Activated CD4-positive, alpha-beta memory T cell treated with anti-CD3 and anti-CD28 coated beads for 36 hours (primary cell): ENCODE measurements around the gene CYREN. TPM values are rescaled to one million over a fixed set of nuclear protein-coding genes. Genes with fewer than 3 reads are reported as not detected.
A peak's percentile ranks its signal among the peaks of the same experiment; 100 is the strongest.

Experiments used
- CTCF ChIA-PET: fragments of 350-600 bp; sonication (Branson Sonifier 250); formaldehyde crosslinking; loops from one replicate; lab custom pipeline; 2021; ENCODE audit warnings: antibody characterized with exemption, inconsistent platforms; lab: Charles Lee
- POLR2A ChIA-PET: fragments of 350-600 bp; sonication (Branson Sonifier 250); formaldehyde crosslinking; loops from one replicate; lab custom pipeline; 2021; ENCODE audit warnings: antibody characterized with exemption; lab: Charles Lee
- DNase-seq: peaks from one replicate; pipeline ENCODE4 v3.0.0-alpha.2; 2020
- H3K27ac Mint-ChIP-seq: one replicate; pipeline ENCODE4 v1.8.0; 2021; ENCODE audit warnings: mixed read lengths
- H3K27me3 Mint-ChIP-seq: one replicate; pipeline ENCODE4 v1.8.0; 2021; ENCODE audit warnings: mixed read lengths
- H3K36me3 Mint-ChIP-seq: one replicate; pipeline ENCODE4 v1.8.0; 2021; ENCODE audit warnings: mixed read lengths
- H3K4me1 Mint-ChIP-seq: one replicate; pipeline ENCODE4 v1.8.0; 2021; ENCODE audit warnings: low read depth, mixed read lengths
- H3K4me3 Mint-ChIP-seq: one replicate; pipeline ENCODE4 v1.8.0; 2021; ENCODE audit warnings: mild to moderate bottlenecking, mixed read lengths
- H3K9me3 Mint-ChIP-seq: one replicate; pipeline ENCODE4 v1.8.0; 2021; ENCODE audit warnings: mixed read lengths
- intact Hi-C: fragments of 100-400 bp; cut with micrococcal nuclease; formaldehyde crosslinking; loops from one replicate; pipeline ENCODE4 v1.15.1; 2023
- total RNA-seq, 2 experiments: library from RNA; stranded (reverse); gene quantifications; one replicate each; pipeline ENCODE4 v1.2.3, GENCODE V29; 2021

CYREN gene
- total RNA-seq, 2 experiments from 2014 or later: 41.6 to 43.6 TPM

DNA sequence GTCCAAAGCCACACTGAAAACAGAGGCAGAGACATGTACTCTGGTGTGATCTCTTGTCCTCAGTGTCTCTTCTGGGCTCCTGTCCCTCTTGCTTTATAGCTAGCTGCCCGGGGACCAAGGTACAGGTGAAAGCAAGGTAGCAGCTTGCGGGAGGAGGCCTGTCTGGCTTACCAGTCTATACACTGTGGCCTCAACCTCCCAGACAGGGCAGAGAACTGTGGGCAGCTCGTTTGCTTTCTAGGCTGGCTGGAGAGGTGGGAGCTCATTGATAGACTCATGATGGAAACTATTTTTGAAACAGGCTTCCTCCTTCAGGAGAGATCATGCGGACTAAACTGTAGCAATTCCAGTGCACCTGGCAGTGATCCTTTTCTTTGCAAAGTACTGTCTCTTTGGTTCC lies 4.6 kb downstream of the CYREN start:
- H3K27me3 Mint-ChIP-seq: no peaks in the 10 kb centered on the region
- H3K36me3 Mint-ChIP-seq: peaks cover 66% of the 10 kb centered on the region
- H3K9me3 Mint-ChIP-seq: peaks cover 9% of the 10 kb centered on the region
- ChIA-PET CTCF (interaction anchor here (2.3 kb wide), 1 partner anchor 18 kb away, joined by 5 read pairs; the partner anchor contains the start of gene TMEM140), POLR2A (interaction anchor here (2.1 kb wide), 1 partner anchor 19 kb away, joined by 12 read pairs; the partner anchor contains the start of gene TMEM140)
- DNase-seq: no peak
- intact Hi-C loops: loop anchor here (5.0 to 10.0 kb wide), 3 partner anchors 431 to 851 kb away; partner anchors contain the start of gene SLC35B4
- H3K4me3 Mint-ChIP-seq: no peak overlapping the region
- peaks cover 41% of the 10 kb centered on the region for H3K4me1 Mint-ChIP-seq
- H3K27ac Mint-ChIP-seq: peak overlapping the region; percentile 58

DNA sequence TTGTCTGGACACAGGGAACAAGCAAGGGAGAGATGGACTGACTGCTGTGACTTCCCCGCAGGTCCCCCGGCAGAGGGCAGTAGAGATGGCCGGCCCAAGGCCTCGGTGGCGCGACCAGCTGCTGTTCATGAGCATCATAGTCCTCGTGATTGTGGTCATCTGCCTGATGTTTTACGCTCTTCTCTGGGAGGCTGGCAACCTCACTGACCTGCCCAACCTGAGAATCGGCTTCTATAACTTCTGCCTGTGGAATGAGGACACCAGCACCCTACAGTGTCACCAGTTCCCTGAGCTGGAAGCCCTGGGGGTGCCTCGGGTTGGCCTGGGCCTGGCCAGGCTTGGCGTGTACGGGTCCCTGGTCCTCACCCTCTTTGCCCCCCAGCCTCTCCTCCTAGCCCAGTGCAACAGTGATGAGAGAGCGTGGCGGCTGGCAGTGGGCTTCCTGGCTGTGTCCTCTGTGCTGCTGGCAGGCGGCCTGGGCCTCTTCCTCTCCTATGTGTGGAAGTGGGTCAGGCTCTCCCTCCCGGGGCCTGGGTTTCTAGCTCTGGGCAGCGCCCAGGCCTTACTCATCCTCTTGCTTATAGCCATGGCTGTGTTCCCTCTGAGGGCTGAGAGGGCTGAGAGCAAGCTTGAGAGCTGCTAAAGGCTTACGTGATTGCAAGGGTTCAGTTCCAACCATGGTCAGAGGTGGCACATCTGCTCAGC lies 6.0 kb downstream of the CYREN start:
- CTCF ChIA-PET: interaction anchor here (1.6 to 2.3 kb wide), 2 partner anchors 16 to 179 kb away, joined by 4 to 5 read pairs; partner anchors contain the start of genes AGBL3 and TMEM140
- Mint-ChIP-seq H3K27ac (peak overlapping the region; percentile 71), H3K36me3 (peaks cover 71% of the 10 kb centered on the region), H3K4me1 (peaks cover 49% of the 10 kb centered on the region), H3K27me3 (no peaks in the 10 kb centered on the region), H3K4me3 (no peak overlapping the region), H3K9me3 (peaks cover 9% of the 10 kb centered on the region)
- no peak for DNase-seq
- intact Hi-C loops: loop anchor here (5.0 to 10.0 kb wide), 3 partner anchors 430 to 850 kb away; partner anchors contain the start of gene SLC35B4
- POLR2A ChIA-PET: interaction anchor here (2.1 kb wide), 1 partner anchor 17 kb away, joined by 12 read pairs; the partner anchor contains the start of gene TMEM140

- Mint-ChIP-seq H3K27ac (peak overlapping the region; percentile 85), H3K36me3 (peaks cover 58% of the 10 kb centered on the region), H3K9me3 (peaks cover 9% of the 10 kb centered on the region), H3K27me3 (no peaks in the 10 kb centered on the region), H3K4me3 (no peak overlapping the region), H3K4me1 (peaks cover 34% of the 10 kb centered on the region)
- CTCF ChIA-PET: interaction anchor here (0.6 to 2.7 kb wide), 3 partner anchors 7 to 176 kb away, joined by 3 to 27 read pairs (median 4); partner anchors contain the start of genes AGBL3 and CYREN
- DNase-seq: no peak
- POLR2A ChIA-PET: interaction anchor here (0.7 kb wide), 1 partner anchor 15 kb away, joined by 3 read pairs; the partner anchor contains the start of gene TMEM140
- intact Hi-C loops: loop anchor here (10.0 kb wide), 2 partner anchors 428 to 848 kb away; partner anchors contain the start of gene SLC35B4
These were observed 8.0 kb downstream of the CYREN start for GRCh38 chr7:135162382-135163001.

- Mint-ChIP-seq H3K4me3 (no peak overlapping the region), H3K36me3 (peaks cover 59% of the 10 kb centered on the region), H3K27me3 (no peaks in the 10 kb centered on the region), H3K4me1 (peaks cover 28% of the 10 kb centered on the region), H3K27ac (peak overlapping the region; percentile 85), H3K9me3 (peaks cover 17% of the 10 kb centered on the region)
- POLR2A ChIA-PET: interaction anchor here (1.9 kb wide), 1 partner anchor 14 kb away, joined by 14 read pairs; the partner anchor contains the start of gene TMEM140
- CTCF ChIA-PET: interaction anchor here (2.7 kb wide), 1 partner anchor 8 kb away, joined by 27 read pairs; the partner anchor contains the start of gene CYREN
- intact Hi-C loops: loop anchor here (10.0 kb wide), 2 partner anchors 427 to 847 kb away; partner anchors contain the start of gene SLC35B4
- DNase-seq: no peak
These were observed 8.8 kb downstream of the CYREN start for GRCh38 chr7:135161669-135162068.

- ChIA-PET POLR2A (interaction anchor here (1.8 to 1.9 kb wide), 3 partner anchors 8 to 13 kb away, joined by 4 to 14 read pairs (median 7); partner anchors contain the start of genes CYREN and TMEM140), CTCF (interaction anchor here (1.4 to 2.7 kb wide), 2 partner anchors 9 to 13 kb away, joined by 5 to 27 read pairs; partner anchors contain the start of genes CYREN and TMEM140)
- Mint-ChIP-seq H3K36me3 (peaks cover 59% of the 10 kb centered on the region), H3K27me3 (no peaks in the 10 kb centered on the region), H3K27ac (peak overlapping the region; percentile 85), H3K4me3 (no peak overlapping the region), H3K9me3 (peaks cover 23% of the 10 kb centered on the region), H3K4me1 (peaks cover 28% of the 10 kb centered on the region)
- intact Hi-C loops: loop anchor here (1.0 to 10.0 kb wide), 4 partner anchors 8 to 846 kb away; partner anchors contain the start of genes SLC35B4 and TMEM140
- DNase-seq: no peak
These were observed 9.5 kb downstream of the CYREN start for GRCh38 chr7:135160858-135161653.

DNA sequence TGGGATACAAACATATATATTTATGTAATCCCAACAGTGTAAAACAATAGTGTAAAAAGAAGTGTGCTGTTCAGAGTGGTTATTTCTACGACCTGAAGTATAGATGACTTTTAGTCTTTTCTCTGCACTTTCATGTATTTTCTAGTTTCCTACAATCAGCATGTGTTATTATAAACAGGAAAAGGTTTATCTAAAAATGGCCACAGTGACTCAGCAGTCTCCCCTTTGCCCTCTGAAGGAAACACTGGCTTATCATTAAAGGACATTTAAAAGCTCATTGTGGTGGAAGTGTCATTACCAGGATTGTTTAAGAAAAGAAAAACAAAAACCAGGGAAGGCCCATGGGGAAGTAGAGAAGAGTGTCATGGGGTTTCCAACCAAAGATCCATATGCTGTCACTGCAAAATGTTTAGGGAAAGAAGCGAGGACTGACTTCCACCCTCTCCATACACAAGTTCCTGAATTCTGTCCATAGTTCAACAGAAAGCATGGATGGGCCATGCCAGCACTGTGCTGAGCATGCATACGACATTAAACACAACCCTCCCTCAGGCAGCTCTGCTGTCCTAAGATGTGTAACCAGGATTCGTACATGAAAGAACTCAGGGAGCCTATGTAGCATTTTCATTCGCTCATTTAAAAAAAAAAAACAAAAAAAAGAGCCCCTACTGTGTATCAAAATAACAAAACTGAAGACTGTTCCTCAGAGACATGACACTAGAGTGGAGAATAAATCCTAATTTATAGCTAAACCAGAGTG lies 10.2 kb downstream of the CYREN start:
- Mint-ChIP-seq H3K4me3 (no peak overlapping the region), H3K27me3 (no peaks in the 10 kb centered on the region), H3K9me3 (peaks cover 31% of the 10 kb centered on the region), H3K36me3 (peaks cover 67% of the 10 kb centered on the region), H3K27ac (peak overlapping the region; percentile 85), H3K4me1 (peaks cover 28% of the 10 kb centered on the region)
- intact Hi-C loops: loop anchor here (1.0 to 10.0 kb wide), 4 partner anchors 9 to 845 kb away; partner anchors contain the start of genes SLC35B4 and TMEM140
- ChIA-PET POLR2A (interaction anchor here (1.8 to 1.9 kb wide), 3 partner anchors 9 to 12 kb away, joined by 4 to 14 read pairs (median 7); partner anchors contain the start of genes CYREN and TMEM140), CTCF (interaction anchor here (1.4 to 2.7 kb wide), 2 partner anchors 9 to 12 kb away, joined by 5 to 27 read pairs; partner anchors contain the start of genes CYREN and TMEM140)
- DNase-seq: no peak

DNA sequence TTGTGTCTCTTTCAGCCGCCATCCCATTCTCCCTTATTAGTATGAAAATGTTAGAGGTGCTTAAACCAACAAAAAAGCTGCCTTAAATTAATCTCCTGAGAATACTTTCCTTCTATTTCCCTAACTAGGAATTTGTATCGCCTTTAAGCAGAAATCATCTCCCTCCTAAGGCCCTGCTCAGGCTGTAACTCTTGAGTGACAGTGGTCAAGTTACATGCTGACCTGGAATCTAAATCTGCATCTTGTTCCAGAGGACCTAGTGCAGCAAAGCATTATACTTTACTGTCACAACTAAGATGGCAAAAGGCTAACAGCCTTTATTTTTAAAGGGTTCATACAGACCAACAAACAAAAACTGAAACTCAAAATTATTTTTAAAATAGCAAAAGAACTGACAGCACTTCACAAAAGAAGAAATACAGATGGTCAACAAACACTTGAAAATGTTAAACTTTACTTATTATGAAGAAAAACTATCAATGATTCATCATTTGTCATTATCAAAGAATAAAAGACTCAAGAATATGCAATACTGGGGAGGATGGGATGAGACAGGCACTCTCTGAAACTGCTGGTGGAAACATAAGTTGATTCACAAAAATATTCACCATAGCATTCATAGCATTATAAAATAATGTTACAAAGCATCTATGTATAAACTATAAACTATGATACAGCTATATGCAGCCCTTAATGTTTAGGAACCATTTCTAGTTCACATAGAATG lies 11.0 kb downstream of the CYREN start:
- H3K36me3 Mint-ChIP-seq: peaks cover 70% of the 10 kb centered on the region
- intact Hi-C loops: loop anchor here (1.0 to 10.0 kb wide), 4 partner anchors 10 to 845 kb away; partner anchors contain the start of genes SLC35B4 and TMEM140
- no peak for DNase-seq
- ChIA-PET POLR2A (interaction anchor here (1.3 to 2.2 kb wide), 4 partner anchors 10 to 11 kb away, joined by 4 to 11 read pairs (median 6); partner anchors contain the start of genes CYREN and TMEM140), CTCF (interaction anchor here (0.6 to 2.7 kb wide), 3 partner anchors 10 to 527 kb away, joined by 3 to 27 read pairs (median 5); partner anchors contain the start of genes CYREN and TMEM140)
- H3K27me3 Mint-ChIP-seq: no peaks in the 10 kb centered on the region
- H3K4me3 Mint-ChIP-seq: no peak overlapping the region
- peaks cover 32% of the 10 kb centered on the region for H3K4me1 Mint-ChIP-seq
- peak overlapping the region; percentile 85 for H3K27ac Mint-ChIP-seq
- peaks cover 38% of the 10 kb centered on the region for H3K9me3 Mint-ChIP-seq

GRCh38 chr7:135158874-135159273 lies 11.6 kb downstream of the CYREN start:
- peaks cover 73% of the 10 kb centered on the region for H3K36me3 Mint-ChIP-seq
- intact Hi-C loops: no loop called here
- DNase-seq: no peak
- H3K9me3 Mint-ChIP-seq: peaks cover 45% of the 10 kb centered on the region
- peak overlapping the region; percentile 73 for H3K27ac Mint-ChIP-seq
- H3K4me1 Mint-ChIP-seq: peaks cover 37% of the 10 kb centered on the region
- ChIA-PET CTCF (interaction anchor here (0.5 to 1.5 kb wide), 3 partner anchors 8 to 12 kb away, joined by 3 to 4 read pairs (median 4); partner anchors contain the start of gene CYREN), POLR2A (interaction anchor here (0.6 to 2.2 kb wide), 5 partner anchors 9 to 513 kb away, joined by 3 to 11 read pairs (median 4); partner anchors contain the start of genes AGBL3, CYREN and TMEM140)
- H3K4me3 Mint-ChIP-seq: no peak overlapping the region
- H3K27me3 Mint-ChIP-seq: no peaks in the 10 kb centered on the region

DNA sequence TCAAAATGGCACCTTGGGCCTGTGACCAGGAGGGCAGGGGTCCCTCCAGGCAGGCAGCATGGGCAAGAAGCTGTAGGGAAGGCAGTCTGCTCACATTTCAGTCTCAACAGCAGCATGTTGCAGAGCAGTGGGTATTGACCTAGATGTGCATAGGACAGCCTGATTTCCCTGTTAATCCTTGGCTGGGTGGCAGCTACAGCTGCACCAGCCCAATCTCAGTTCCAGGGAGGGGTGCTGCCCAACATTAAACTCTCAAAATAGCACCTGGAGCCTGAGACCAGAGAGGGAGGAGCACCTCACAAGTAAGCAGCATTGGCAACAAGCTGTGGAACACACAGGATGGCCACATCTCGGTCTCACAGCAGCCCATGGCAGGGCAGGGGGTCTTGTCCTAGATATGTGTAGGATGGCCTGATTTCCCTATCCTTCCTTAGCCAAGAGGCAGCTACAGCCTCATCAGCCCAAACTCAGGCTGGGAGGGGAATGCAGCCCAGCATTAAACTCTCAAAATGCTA lies 12.3 kb downstream of the CYREN start:
- no peak for DNase-seq
- H3K9me3 Mint-ChIP-seq: peaks cover 49% of the 10 kb centered on the region
- intact Hi-C loops: no loop called here
- no peaks in the 10 kb centered on the region for H3K27me3 Mint-ChIP-seq
- ChIA-PET POLR2A (interaction anchor here (0.6 to 2.2 kb wide), 4 partner anchors 8 to 512 kb away, joined by 3 to 11 read pairs (median 4); partner anchors contain the start of genes AGBL3 and TMEM140), CTCF (interaction anchor here (0.5 to 1.8 kb wide), 5 partner anchors 7 to 13 kb away, joined by 3 to 4 read pairs (median 4); partner anchors contain the start of genes CYREN and TMEM140)
- peaks cover 76% of the 10 kb centered on the region for H3K36me3 Mint-ChIP-seq
- H3K4me1 Mint-ChIP-seq: peaks cover 40% of the 10 kb centered on the region
- H3K27ac Mint-ChIP-seq: no peak overlapping the region
- H3K4me3 Mint-ChIP-seq: no peak overlapping the region
